Calu3 (cell line): Measurements from ENCODE around the gene ACAD10. TPM values are rescaled to one million over a fixed set of nuclear protein-coding genes. Genes with fewer than 3 reads are reported as not detected.

ENCODE experiments used
- BruUV-seq: library from RNA; stranded (reverse); fragments of 400-500 nt; replicated peaks from 2 replicates; lab custom pipeline; 2021; lab: Mats Ljungman, UMichigan
- CTCF ChIA-PET: fragments of 300-600 bp; sonication (Branson Sonifier 250); formaldehyde crosslinking; loops from one replicate; lab custom pipeline; 2022; ENCODE audit warnings: antibody characterized with exemption; lab: Charles Lee
- DNase-seq: peaks from one replicate; pipeline ENCODE4 v3.0.0; 2022
- H3K27ac Mint-ChIP-seq: one replicate; pipeline ENCODE4 v1.8.0; 2022; ENCODE audit warnings: mixed read lengths; ENCODE audit not compliant: unreplicated experiment
- H3K27me3 Mint-ChIP-seq: one replicate; pipeline ENCODE4 v1.8.0; 2022; ENCODE audit warnings: mixed read lengths; ENCODE audit not compliant: unreplicated experiment
- H3K36me3 Mint-ChIP-seq: one replicate; pipeline ENCODE4 v1.8.0; 2022; ENCODE audit warnings: mild to moderate bottlenecking, moderate library complexity, mixed read lengths; ENCODE audit not compliant: insufficient read depth, unreplicated experiment
- H3K4me1 Mint-ChIP-seq: one replicate; pipeline ENCODE4 v1.8.0; 2022; ENCODE audit warnings: mild to moderate bottlenecking, low read depth, mixed read lengths; ENCODE audit not compliant: unreplicated experiment
- H3K4me3 Mint-ChIP-seq: one replicate; pipeline ENCODE4 v1.8.0; 2022; ENCODE audit warnings: mild to moderate bottlenecking, low read depth, moderate library complexity, mixed read lengths; ENCODE audit not compliant: unreplicated experiment
- H3K9me3 Mint-ChIP-seq: one replicate; pipeline ENCODE4 v1.8.0; 2022; ENCODE audit warnings: low read depth, mixed read lengths; ENCODE audit not compliant: unreplicated experiment
- CTCF ChIP-seq: fragments of 200-600 bp; IDR thresholded peaks from one replicate; pipeline ENCODE4 v1.8.0; 2022; ENCODE audit warnings: antibody characterized with exemption; ENCODE audit not compliant: unreplicated experiment
- intact Hi-C: fragments of 100-400 bp; cut with micrococcal nuclease; formaldehyde crosslinking; loops from one replicate; pipeline ENCODE4 v1.10.0; 2022; ENCODE audit not compliant: unreplicated experiment
- total RNA-seq: library from RNA; stranded (reverse); gene quantifications from 2 replicates; pipeline ENCODE4 v1.2.3, GENCODE V29; 2022

The ACAD10 gene
- total RNA-seq, 1 experiment from 2014 or later = 50.8 TPM

- H3K27ac Mint-ChIP-seq = no peak overlapping the region
- intact Hi-C loops = no loop called here
- H3K36me3 Mint-ChIP-seq = peaks cover 5% of the 10 kb centered on the region
- H3K9me3 Mint-ChIP-seq = no peaks in the 10 kb centered on the region
- H3K4me3 Mint-ChIP-seq = no peak overlapping the region
- CTCF ChIA-PET = no interaction called here
- H3K4me1 Mint-ChIP-seq = no peaks in the 10 kb centered on the region
- no peak for DNase-seq
- TF ChIP-seq CTCF = no peak
- no peaks in the 10 kb centered on the region for H3K27me3 Mint-ChIP-seq
- BruUV-seq = no TSS peak
Observed at GRCh38 chr12:111756196-111756595, 70.3 kb downstream of the ACAD10 start.

GRCh38 chr12:111756681-111757080 lies 70.8 kb downstream of the ACAD10 start:
- no peaks in the 10 kb centered on the region for H3K4me1 Mint-ChIP-seq
- no peak for TF ChIP-seq CTCF
- H3K9me3 Mint-ChIP-seq = no peaks in the 10 kb centered on the region
- no peak overlapping the region for H3K4me3 Mint-ChIP-seq
- no TSS peak for BruUV-seq
- H3K36me3 Mint-ChIP-seq = peaks cover 5% of the 10 kb centered on the region
- intact Hi-C loops = no loop called here
- no peak overlapping the region for H3K27ac Mint-ChIP-seq
- CTCF ChIA-PET = no interaction called here
- no peak for DNase-seq
- H3K27me3 Mint-ChIP-seq = no peaks in the 10 kb centered on the region

- no peaks in the 10 kb centered on the region for H3K4me1 Mint-ChIP-seq
Observed at GRCh38 chr12:111757361-111758119, 71.7 kb downstream of the ACAD10 start.

GRCh38 chr12:111758120-111758561 lies 72.3 kb downstream of the ACAD10 start:
- intact Hi-C loops = no loop called here
- CTCF ChIA-PET = no interaction called here
- H3K36me3 Mint-ChIP-seq = no peaks in the 10 kb centered on the region
- no peaks in the 10 kb centered on the region for H3K4me1 Mint-ChIP-seq
- H3K27ac Mint-ChIP-seq = no peak overlapping the region
- no peak for TF ChIP-seq CTCF
- no peaks in the 10 kb centered on the region for H3K27me3 Mint-ChIP-seq
- no TSS peak for BruUV-seq
- no peak for DNase-seq
- no peaks in the 10 kb centered on the region for H3K9me3 Mint-ChIP-seq
- no peak overlapping the region for H3K4me3 Mint-ChIP-seq

More at GRCh38 chr12:111757361-111758119, 71.7 kb downstream of the ACAD10 start:
- peaks cover 5% of the 10 kb centered on the region for H3K36me3 Mint-ChIP-seq
- no peak overlapping the region for H3K27ac Mint-ChIP-seq
- CTCF ChIA-PET = no interaction called here
- no peak for TF ChIP-seq CTCF
- H3K4me3 Mint-ChIP-seq = no peak overlapping the region
- H3K27me3 Mint-ChIP-seq = no peaks in the 10 kb centered on the region
- intact Hi-C loops = no loop called here
- no peak for DNase-seq
- H3K9me3 Mint-ChIP-seq = no peaks in the 10 kb centered on the region
- no TSS peak for BruUV-seq
